UCSD-AML1 (cell line): ENCODE data around the gene INPP5F.
A peak's percentile ranks its signal among the peaks of the same experiment; 100 is the strongest.

Experiments
- DNase-seq: peaks from one replicate; lab custom pipeline; 2025; ENCODE audit not compliant: unreplicated experiment; lab: John Stamatoyannopoulos, UW

Gene INPP5F

GRCh38 chr10:119725828-119726675 lies at the start of gene INPP5F:
INPP5F (plus strand) TSS chr10:119726050; CDS start chr10:119726263, 213 bp downstream.
- peak; percentile 99 for DNase-seq

GRCh38 chr10:119677126-119677525 lies 48.7 kb upstream of the INPP5F start:
- DNase-seq, result no peak

- no peak for DNase-seq
Measured at GRCh38 chr10:119677904-119678755, 47.7 kb upstream of the INPP5F start.

GRCh38 chr10:119679480-119679829 lies 46.4 kb upstream of the INPP5F start:
- DNase-seq, result no peak

GRCh38 chr10:119680050-119680449 lies 45.8 kb upstream of the INPP5F start:
- peak; percentile 25 for DNase-seq

- peak; percentile 25 for DNase-seq
Measured at GRCh38 chr10:119680650-119681081, 45.2 kb upstream of the INPP5F start.

GRCh38 chr10:119686465-119687191 lies 39.2 kb upstream of the INPP5F start:
- DNase-seq, result peak; percentile 70

- no peak for DNase-seq
Measured at GRCh38 chr10:119687192-119688032, 38.4 kb upstream of the INPP5F start.

- no peak for DNase-seq
Measured at GRCh38 chr10:119688033-119688508, 37.8 kb upstream of the INPP5F start.

- DNase-seq, result no peak
Measured at GRCh38 chr10:119689016-119689580, 36.8 kb upstream of the INPP5F start.

GRCh38 chr10:119691726-119692125 lies 34.1 kb upstream of the INPP5F start:
- DNase-seq, result no peak

GRCh38 chr10:119693262-119693957 lies 32.4 kb upstream of the INPP5F start:
- peak; percentile 26 for DNase-seq

- DNase-seq, result no peak
Measured at GRCh38 chr10:119694608-119695007, 31.2 kb upstream of the INPP5F start.

GRCh38 chr10:119700321-119700954 lies 25.4 kb upstream of the INPP5F start:
- DNase-seq, result no peak

GRCh38 chr10:119701861-119702260 lies 24.0 kb upstream of the INPP5F start:
- no peak for DNase-seq

- no peak for DNase-seq
Measured at GRCh38 chr10:119702583-119702982, 23.3 kb upstream of the INPP5F start.

GRCh38 chr10:119703903-119704508 lies 21.8 kb upstream of the INPP5F start:
- DNase-seq, result no peak

GRCh38 chr10:119705434-119705831 lies 20.4 kb upstream of the INPP5F start:
- DNase-seq, result no peak
